NCI-H2107 treated with DMSO at 0.1 percent for 48 hours (cell line): Measurements from ENCODE around the gene TMEM255B.
"Not testable (repeated sequence)": the region's sequence is repeated elsewhere in the genome, so short reads cannot be mapped to it uniquely, and the experiment has no call there.

Experiments used
- DNase-seq: peaks from one replicate; lab custom pipeline; 2025; ENCODE audit not compliant: unreplicated experiment; lab: John Stamatoyannopoulos, UW

Gene TMEM255B

DNA sequence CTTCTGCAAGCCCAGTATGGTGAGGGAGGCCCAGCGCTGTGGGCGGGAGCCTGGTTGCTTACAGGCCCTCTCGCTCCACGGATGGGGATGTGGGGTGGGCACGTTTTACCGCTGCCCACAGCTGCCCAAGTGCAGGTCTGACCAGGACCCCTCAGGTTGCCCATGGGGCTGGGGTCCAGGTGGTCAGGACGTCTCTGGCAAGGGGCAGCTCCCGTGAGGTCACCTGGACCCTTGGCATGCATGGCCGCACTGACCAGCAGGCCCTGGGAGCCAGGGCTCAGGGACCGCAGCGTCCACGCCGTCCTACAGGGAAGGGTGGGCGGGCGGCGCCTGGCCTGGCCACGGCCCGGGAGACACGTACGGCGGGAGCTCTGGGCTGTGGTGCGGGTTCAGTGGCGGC lies 72.0 kb downstream of the TMEM255B start:
- no peak for DNase-seq

DNA sequence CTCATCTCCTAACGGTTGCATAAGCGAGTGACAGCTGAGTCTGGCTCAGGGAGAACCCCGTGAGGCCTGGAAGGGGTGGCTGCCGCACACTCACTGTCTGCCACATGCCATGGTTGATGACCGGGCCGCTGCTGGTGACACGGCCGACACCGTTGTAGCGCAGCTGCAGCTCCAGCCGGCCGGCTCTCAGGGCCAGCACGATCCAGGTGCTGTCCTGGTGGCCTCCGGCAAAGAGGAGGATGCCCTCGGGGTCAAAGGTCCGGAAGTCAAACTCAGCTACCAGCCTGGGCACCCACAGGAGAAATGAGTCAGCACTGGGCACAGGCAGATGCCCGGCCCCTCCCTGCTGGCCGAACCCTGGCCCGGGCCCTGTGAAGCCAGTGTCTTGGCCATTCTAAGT lies 73.2 kb downstream of the TMEM255B start:
- no peak for DNase-seq

DNA sequence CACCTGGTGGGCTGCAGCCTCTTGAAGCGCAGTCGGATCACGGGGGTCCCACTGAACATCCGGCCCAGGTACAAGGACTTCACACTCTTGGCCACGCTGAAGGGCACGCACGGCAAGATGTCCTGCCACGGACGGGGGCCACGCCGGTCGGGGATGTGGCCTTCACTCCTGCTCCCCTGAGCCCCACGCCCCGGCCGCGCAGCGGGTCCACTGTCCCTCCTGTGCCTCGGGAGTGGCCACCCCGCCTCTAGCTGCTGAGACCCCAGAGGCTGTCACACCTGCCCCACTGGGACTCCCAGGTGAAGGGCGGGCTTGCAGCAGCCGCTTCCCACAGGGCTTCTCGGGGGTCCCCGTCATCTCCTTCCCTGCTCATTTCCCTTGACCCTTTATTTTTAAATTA lies 73.6 kb downstream of the TMEM255B start:
- no peak for DNase-seq

DNA sequence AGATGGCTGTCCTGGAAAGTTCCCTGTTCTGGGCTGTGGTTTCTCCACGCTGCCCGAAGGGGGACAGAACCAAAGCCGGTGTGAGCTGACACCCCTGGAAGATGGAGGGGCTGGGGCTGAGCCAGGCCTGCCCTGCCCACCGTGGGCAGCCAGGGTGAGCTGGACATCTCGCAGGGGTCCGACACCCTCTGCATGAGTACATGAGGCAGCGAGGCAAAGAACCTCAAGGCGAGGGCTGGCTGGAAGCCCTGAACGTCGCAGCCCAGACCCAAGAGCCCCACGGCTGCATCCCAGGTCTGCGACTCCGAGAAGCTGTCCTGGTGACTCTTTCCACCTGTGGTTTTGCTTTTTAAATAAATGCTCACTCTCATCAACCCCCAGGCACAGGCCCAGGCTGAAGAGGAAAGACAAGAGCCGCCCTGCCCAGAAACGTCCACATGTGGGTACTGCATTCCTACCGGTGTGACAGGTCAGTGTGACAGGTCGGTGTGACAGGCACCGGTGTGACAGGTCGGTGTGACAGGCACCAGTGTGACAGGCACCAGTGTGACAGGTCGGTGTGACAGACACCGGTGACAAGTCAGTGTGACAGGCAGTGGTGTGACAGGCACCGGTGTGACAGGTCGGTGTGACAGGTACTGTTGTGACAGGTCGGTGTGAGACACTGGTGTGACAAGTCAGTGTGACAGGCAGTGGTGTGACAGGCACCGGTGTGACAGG lies 74.2 kb downstream of the TMEM255B start:
- no peak for DNase-seq

- not testable (repeated sequence) for DNase-seq
Observed at GRCh38 chr13:113834006-113834405, 75.0 kb downstream of the TMEM255B start.

DNA sequence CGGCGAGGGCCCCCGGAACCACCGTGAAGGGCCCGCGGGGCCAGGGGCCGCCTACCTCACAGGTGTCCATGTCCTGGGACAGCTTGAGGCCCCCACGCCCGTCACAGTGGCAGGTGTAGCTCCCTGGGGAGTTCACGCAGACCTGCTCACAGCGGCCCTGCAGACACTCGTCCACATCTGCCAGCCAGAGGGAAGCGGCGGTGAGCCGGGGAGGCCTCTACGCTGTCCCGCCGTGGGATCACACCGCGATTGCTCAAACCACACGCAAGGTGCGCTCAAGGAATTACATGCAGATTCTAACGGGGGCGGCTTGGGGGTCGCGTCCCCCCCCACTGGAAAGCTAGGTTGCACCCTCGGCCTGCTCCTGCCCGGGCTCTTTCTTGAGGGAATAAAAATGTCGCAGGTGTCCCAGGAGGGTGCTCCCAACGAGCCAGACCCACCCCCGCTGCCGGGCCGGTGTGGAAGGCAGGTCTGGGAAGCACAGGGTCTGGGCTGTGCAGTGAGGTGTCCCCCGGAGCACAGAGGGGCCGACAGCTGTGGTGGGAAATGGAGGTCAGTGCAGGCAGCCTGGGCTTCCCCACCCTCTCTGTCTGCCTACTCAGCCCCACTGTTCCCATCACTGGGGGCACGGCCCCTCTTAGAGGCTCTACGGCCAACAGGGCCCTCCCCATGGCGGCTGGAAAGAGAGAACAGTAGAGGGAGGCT lies 75.6 kb downstream of the TMEM255B start:
- no peak for DNase-seq

DNA sequence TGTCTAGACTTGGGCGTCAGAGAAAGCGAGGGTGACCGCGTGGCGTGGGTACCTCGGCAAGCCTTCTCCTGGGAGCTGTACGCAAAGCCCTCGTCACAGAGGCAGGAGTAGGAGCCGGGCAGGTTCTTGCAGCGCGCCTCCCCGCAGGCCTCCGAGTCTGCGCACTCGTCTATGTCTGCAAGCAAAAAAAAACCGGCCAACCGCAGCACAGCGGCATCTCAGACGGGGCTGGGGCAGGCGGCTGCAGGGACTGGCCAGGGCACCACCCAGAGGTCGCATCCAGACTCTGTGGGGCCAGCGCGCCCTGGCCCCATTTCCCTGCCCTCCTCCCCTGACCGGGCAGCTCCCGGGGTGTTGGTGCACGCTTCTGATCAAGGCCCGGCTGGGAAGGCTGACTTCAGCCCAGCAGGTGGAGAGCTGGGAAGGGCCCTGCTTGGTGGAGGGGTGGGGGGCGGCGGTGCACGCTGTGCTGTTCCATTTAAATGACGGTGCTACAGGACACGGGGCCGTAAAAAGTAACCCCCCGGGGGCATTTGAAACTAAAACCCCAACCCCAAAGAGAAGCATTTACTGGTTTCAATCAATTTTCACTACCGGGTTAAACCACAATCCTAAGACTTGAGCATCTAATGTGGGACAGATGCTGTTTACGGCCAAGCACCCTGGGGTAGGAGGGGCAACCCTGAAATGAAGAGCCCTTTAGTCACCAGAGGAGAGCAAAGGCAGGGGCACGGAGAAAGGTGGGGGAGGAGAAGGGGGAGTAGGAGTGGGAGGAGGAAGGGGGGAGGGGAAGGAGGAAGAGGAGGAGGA lies 76.6 kb downstream of the TMEM255B start:
- DNase-seq: peak; percentile 61

GRCh38 chr13:113836768-113837559 lies 77.9 kb downstream of the TMEM255B start:
- peak; percentile 17 for DNase-seq

DNA sequence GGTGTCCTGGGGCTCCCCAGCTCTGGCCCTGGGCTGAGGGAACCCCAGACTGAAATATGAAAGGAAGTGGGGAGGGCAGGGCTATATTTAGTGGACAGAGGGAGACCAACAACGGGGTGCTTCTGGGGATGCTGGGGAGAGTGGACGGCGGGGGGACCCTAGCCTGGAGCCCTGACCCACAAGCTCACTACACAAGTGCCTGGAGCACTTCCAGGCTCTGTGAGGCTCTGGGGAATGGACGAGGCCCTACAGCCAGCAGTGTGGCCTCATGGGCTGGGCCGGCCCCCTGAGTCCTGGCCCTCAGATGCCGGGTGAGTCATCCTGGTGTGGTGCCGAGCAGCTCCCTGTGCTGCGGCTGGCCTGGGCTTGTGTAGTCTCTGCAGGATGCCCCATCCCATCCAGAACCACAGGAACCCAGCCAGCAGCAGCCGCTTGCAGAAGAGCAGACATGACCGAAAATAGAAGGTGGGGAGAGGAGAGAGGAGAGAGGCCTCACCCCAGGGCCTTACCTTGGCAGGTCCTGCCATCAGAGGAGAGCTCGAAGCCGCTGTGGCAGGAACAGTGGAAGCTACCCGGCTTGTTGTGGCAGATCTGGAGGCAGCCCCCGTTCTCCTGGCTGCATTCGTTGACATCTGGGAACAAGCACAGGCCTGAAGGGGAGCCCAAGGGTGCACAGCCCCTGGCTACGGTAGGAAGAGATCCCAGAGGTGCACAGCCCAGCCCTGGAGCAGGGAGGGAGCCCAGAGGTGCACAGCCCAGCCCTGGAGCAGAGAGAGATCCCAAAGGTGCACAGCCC lies 78.7 kb downstream of the TMEM255B start:
- peak; percentile 24 for DNase-seq

DNA sequence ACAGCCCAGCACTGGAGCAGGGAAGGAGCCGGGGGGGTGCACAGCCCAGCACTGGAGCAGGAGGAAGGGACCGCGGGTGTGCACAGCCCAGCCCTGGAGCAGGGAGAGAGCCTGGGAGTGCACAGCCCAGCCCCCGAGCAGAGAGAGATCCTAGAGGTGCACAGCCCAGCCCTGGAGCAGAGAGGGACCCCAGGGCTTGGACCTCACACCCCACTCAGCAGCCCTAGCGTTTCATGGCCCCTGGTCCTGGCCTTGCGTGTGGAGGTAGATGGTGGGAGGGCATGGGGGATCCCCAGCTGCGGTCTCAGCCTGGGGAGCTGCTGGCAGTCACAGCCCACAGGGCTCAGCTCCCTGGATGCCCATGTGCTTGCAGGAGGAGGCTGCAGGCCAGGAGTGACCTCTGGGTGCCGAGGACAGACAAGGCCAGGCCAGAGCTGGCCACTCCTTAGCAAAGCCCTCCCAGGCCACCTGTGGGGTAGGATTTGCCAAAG lies 79.7 kb downstream of the TMEM255B start:
- no peak for DNase-seq

DNA sequence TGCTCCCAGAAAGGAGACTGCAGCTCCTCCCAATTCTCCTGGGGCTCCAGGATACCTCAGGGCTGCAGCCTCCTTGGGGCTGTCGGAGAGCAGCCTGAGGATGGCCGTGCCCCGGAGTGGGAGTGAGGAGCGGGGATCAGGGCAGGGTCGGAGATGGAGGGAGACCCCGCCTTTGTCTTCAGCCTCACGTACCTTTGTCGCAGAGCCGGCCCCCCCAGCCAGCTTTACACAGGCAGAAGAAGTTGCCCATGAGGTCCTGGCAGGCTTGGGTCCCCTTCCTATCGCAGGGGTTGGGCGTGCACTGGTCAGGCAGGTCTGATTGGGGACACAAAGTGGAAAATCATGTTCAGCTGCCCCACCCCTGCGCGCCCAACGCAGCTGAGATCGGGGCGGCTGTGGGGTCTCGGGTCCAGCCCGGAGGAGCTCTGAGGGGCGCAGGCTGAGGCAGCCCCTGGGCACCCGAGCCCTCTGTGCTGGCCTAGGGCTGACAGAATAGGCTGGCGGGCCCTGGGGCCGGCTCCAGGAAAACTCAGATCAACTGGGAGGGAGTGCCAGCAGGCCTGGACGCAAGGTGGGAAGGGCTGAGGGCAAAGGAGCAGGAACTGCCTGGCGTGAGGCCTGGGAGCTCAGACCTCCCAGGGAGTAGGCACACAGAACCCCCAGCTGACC lies 80.6 kb downstream of the TMEM255B start:
- no peak for DNase-seq

- no peak for DNase-seq
Observed at GRCh38 chr13:113840541-113841352, 81.7 kb downstream of the TMEM255B start.

- DNase-seq: no peak
Observed at GRCh38 chr13:113841353-113841650, 82.3 kb downstream of the TMEM255B start.

GRCh38 chr13:113842336-113843062 lies 83.5 kb downstream of the TMEM255B start:
- DNase-seq: no peak

GRCh38 chr13:113843063-113843654 lies 84.1 kb downstream of the TMEM255B start:
- DNase-seq: no peak

- no peak for DNase-seq
Observed at GRCh38 chr13:113843864-113844556, 85.0 kb downstream of the TMEM255B start.

DNA sequence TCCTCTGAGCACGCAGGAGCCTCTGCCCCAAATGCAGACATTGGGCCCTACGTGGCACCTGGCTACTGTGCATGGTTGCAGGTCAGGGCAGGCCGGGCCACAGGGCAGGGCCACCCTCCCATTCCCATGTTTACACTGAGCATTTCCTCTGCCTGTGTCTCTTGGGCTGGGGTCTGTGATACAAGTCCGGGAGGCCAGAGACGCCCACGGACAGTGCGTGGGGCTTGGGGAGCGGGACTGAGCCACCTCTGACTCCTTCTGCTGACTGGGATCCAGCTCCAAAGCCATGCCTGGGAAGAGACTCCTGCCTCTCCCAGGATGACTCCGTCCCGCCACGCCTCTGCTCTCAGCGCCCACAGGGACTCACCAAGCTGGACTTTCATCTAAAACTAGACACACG lies 86.0 kb downstream of the TMEM255B start:
- DNase-seq: no peak
